ENCODE data around the gene C1orf87.
A peak's percentile ranks its signal among the peaks of the same experiment; 100 is the strongest.

Gene C1orf87

GRCh38 chr1:59967141-59967697, 106.4 kb downstream of the C1orf87 start:
- intact Hi-C loops (cut with DNase I) = no loop called here
- no peak for DNase-seq

GRCh38 chr1:59952065-59952464, 121.5 kb downstream of the C1orf87 start:
- intact Hi-C loops (cut with DNase I) = no loop called here
- no peak for DNase-seq

GRCh38 chr1:59949648-59950047, 123.9 kb downstream of the C1orf87 start:
- intact Hi-C loops (cut with DNase I) = no loop called here
- DNase-seq = no peak

GRCh38 chr1:59948990-59949389, 124.6 kb downstream of the C1orf87 start:
- DNase-seq = no peak
- intact Hi-C loops (cut with DNase I) = no loop called here

- intact Hi-C loops (cut with DNase I) = loop anchor here (1.0 kb wide), 2 partner anchors 44 to 67 kb away; no protein-coding TSS in a partner anchor
- DNase-seq = peak in 9 of 10 donors; percentile 30 to 94 (median 67)
These were observed 126.3 kb downstream of the C1orf87 start for GRCh38 chr1:59947047-59947938.

GRCh38 chr1:59945790-59946189, 127.8 kb downstream of the C1orf87 start:
- DNase-seq = no peak
- intact Hi-C loops (cut with DNase I) = no loop called here

Data from posterior cingulate gyrus (tissue), 11 donors.